ENCODE results near the gene KDM3A.

GRCh38 chr2:86523491-86523890 is 82.3 kb downstream of the KDM3A start:
- TF ChIP-seq EP300 (IDR thresholded peaks at IDR 0.05) (no peak), POLR2AphosphoS5 (IDR thresholded peaks at IDR 0.05) (no peak), CTCF (IDR thresholded peaks at IDR 0.05) (no peak)
